NCI-H2227 treated with DMSO at 0.1 percent for 48 hours (cell line): ENCODE results near the gene GSS.
"Not testable (repeated sequence)": the region's sequence is repeated elsewhere in the genome, so short reads cannot be mapped to it uniquely, and the experiment has no call there.

Experiments
- DNase-seq: peaks from one replicate; lab custom pipeline; 2025; lab: John Stamatoyannopoulos, UW

GSS gene

GRCh38 chr20:34907616-34908469, 47.8 kb downstream of the GSS start:
- DNase-seq, result no peak

GRCh38 chr20:34904202-34904621, 51.4 kb downstream of the GSS start:
- DNase-seq, result no peak

- DNase-seq, result not testable (repeated sequence)
Observed at GRCh38 chr20:34898731-34899130, 56.9 kb downstream of the GSS start.

- not testable (repeated sequence) for DNase-seq
Observed at GRCh38 chr20:34898129-34898528, 57.5 kb downstream of the GSS start.

- no peak for DNase-seq
Observed at GRCh38 chr20:34896086-34896621, 59.5 kb downstream of the GSS start.

- DNase-seq, result no peak
Observed at GRCh38 chr20:34895465-34895864, 60.1 kb downstream of the GSS start.

- no peak for DNase-seq
Observed at GRCh38 chr20:34894723-34895122, 60.9 kb downstream of the GSS start.

GRCh38 chr20:34892671-34893070, 62.9 kb downstream of the GSS start:
- no peak for DNase-seq

- no peak for DNase-seq
Observed at GRCh38 chr20:34891166-34892062, 64.2 kb downstream of the GSS start.

GRCh38 chr20:34888468-34888867, 67.1 kb downstream of the GSS start:
- DNase-seq, result no peak

GRCh38 chr20:34887023-34887422, 68.6 kb downstream of the GSS start:
- no peak for DNase-seq

- no peak for DNase-seq
Observed at GRCh38 chr20:34886122-34886521, 69.5 kb downstream of the GSS start.

GRCh38 chr20:34884260-34884659, 71.3 kb downstream of the GSS start:
- DNase-seq, result no peak

- no peak for DNase-seq
Observed at GRCh38 chr20:34883809-34884208, 71.8 kb downstream of the GSS start.

GRCh38 chr20:34883087-34883688, 72.4 kb downstream of the GSS start:
- DNase-seq, result no peak

- DNase-seq, result no peak
Observed at GRCh38 chr20:34881689-34882088, 73.9 kb downstream of the GSS start.

- DNase-seq, result not testable (repeated sequence)
Observed at GRCh38 chr20:34880971-34881370, 74.6 kb downstream of the GSS start.

GRCh38 chr20:34880215-34880850, 75.3 kb downstream of the GSS start:
- DNase-seq, result no peak
